WTC11 (cell line): Measurements from ENCODE around the gene ATP6AP1.

Source experiments
- CBFB ChIP-seq: sonication (generic); formaldehyde crosslinking; IDR thresholded peaks from 2 replicates; pipeline ENCODE4 v1.8.1; 2022; ENCODE audit warnings: mild to moderate bottlenecking, low read depth, missing genetic modification reagents
- GRHL2 ChIP-seq: fragments of 250-450 bp; sonication (Bioruptor Pico); IDR thresholded peaks from 2 replicates; pipeline ENCODE4 v1.8.0; 2022; ENCODE audit warnings: mild to moderate bottlenecking, moderate library complexity; ENCODE audit not compliant: insufficient replicate concordance, severe bottlenecking
- NR2C2 ChIP-seq: sonication (generic); formaldehyde crosslinking; IDR thresholded peaks from 2 replicates; pipeline ENCODE4 v1.8.0; 2022; ENCODE audit warnings: mild to moderate bottlenecking, missing genetic modification reagents
- NR3C1 ChIP-seq: sonication (generic); formaldehyde crosslinking; conservative IDR thresholded peaks from 2 replicates; pipeline ENCODE4 v1.8.1; 2023; ENCODE audit warnings: low read depth, mild to moderate bottlenecking, missing genetic modification reagents
- RELA ChIP-seq: sonication (generic); formaldehyde crosslinking; IDR thresholded peaks from 2 replicates; pipeline ENCODE4 v1.8.1; 2022; ENCODE audit warnings: missing genetic modification reagents, mild to moderate bottlenecking, borderline replicate concordance
- TEAD1 ChIP-seq: sonication (generic); formaldehyde crosslinking; IDR thresholded peaks from 2 replicates; pipeline ENCODE4 v1.8.0; 2022; ENCODE audit warnings: mild to moderate bottlenecking, missing genetic modification reagents
- TF ChIP-seq, protein P1 (sequence below): fragments of 200-600 bp; IDR thresholded peaks from 2 replicates; pipeline ENCODE4 v1.8.0; 2022; ENCODE audit warnings: antibody characterized with exemption
- TF ChIP-seq, protein P2 (sequence below): sonication (generic); formaldehyde crosslinking; IDR thresholded peaks from 2 replicates; pipeline ENCODE4 v1.8.1; 2023; ENCODE audit warnings: mild to moderate bottlenecking, missing genetic modification reagents
- TF ChIP-seq, protein P3 (sequence below): sonication (generic); formaldehyde crosslinking; IDR thresholded peaks from 2 replicates; pipeline ENCODE4 v1.8.1; 2023; ENCODE audit warnings: mild to moderate bottlenecking, missing genetic modification reagents, moderate library complexity
- TF ChIP-seq, protein P4 (sequence below): sonication (generic); formaldehyde crosslinking; conservative IDR thresholded peaks from 2 replicates; pipeline ENCODE4 v1.8.1; 2023; ENCODE audit warnings: mild to moderate bottlenecking, low read depth, missing genetic modification reagents, moderate library complexity
- TF ChIP-seq, protein P5 (sequence below): sonication (generic); formaldehyde crosslinking; IDR thresholded peaks from 2 replicates; pipeline ENCODE4 v1.8.1; 2022; ENCODE audit warnings: low read depth, missing genetic modification reagents, borderline replicate concordance
- TF ChIP-seq, protein P6 (sequence below): sonication (generic); formaldehyde crosslinking; IDR thresholded peaks from 2 replicates; pipeline ENCODE4 v1.8.0; 2022; ENCODE audit warnings: mild to moderate bottlenecking, missing genetic modification reagents
- TF ChIP-seq, protein P7 (sequence below): sonication (generic); formaldehyde crosslinking; IDR thresholded peaks from 2 replicates; pipeline ENCODE4 v1.8.1; 2022; ENCODE audit warnings: low read depth, mild to moderate bottlenecking, moderate library complexity, missing genetic modification reagents, borderline replicate concordance

DNA sequence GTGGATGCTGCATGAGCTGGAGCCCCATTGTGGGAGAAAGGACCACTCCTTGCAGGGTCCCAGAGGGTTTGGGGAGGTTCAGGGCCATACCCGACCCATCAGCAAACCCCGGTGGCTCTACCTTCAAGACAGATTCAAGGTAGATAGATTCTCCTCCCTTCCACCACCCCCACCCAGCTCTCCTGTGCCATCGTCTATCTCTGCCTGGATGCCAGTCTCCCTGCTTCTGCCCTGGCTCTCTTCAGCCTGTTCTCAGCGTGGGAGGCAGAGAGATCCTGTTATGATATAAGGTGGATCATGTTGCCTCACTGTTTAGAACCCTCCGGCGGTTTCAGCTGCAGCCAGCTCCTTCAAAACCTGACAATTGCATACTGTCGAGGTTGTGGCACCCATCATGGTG is 45.2 kb downstream of the ATP6AP1 start:
- TF ChIP-seq NR3C1 (CRISPR knock-in tag) = no peak
- no peak for TF ChIP-seq GRHL2 (CRISPR knock-in tag)
- TF ChIP-seq, protein P1, sequence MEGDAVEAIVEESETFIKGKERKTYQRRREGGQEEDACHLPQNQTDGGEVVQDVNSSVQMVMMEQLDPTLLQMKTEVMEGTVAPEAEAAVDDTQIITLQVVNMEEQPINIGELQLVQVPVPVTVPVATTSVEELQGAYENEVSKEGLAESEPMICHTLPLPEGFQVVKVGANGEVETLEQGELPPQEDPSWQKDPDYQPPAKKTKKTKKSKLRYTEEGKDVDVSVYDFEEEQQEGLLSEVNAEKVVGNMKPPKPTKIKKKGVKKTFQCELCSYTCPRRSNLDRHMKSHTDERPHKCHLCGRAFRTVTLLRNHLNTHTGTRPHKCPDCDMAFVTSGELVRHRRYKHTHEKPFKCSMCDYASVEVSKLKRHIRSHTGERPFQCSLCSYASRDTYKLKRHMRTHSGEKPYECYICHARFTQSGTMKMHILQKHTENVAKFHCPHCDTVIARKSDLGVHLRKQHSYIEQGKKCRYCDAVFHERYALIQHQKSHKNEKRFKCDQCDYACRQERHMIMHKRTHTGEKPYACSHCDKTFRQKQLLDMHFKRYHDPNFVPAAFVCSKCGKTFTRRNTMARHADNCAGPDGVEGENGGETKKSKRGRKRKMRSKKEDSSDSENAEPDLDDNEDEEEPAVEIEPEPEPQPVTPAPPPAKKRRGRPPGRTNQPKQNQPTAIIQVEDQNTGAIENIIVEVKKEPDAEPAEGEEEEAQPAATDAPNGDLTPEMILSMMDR = no peak
- TF ChIP-seq, protein P2, sequence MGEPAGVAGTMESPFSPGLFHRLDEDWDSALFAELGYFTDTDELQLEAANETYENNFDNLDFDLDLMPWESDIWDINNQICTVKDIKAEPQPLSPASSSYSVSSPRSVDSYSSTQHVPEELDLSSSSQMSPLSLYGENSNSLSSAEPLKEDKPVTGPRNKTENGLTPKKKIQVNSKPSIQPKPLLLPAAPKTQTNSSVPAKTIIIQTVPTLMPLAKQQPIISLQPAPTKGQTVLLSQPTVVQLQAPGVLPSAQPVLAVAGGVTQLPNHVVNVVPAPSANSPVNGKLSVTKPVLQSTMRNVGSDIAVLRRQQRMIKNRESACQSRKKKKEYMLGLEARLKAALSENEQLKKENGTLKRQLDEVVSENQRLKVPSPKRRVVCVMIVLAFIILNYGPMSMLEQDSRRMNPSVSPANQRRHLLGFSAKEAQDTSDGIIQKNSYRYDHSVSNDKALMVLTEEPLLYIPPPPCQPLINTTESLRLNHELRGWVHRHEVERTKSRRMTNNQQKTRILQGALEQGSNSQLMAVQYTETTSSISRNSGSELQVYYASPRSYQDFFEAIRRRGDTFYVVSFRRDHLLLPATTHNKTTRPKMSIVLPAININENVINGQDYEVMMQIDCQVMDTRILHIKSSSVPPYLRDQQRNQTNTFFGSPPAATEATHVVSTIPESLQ (CRISPR knock-in tag) = no peak
- TF ChIP-seq, protein P3, sequence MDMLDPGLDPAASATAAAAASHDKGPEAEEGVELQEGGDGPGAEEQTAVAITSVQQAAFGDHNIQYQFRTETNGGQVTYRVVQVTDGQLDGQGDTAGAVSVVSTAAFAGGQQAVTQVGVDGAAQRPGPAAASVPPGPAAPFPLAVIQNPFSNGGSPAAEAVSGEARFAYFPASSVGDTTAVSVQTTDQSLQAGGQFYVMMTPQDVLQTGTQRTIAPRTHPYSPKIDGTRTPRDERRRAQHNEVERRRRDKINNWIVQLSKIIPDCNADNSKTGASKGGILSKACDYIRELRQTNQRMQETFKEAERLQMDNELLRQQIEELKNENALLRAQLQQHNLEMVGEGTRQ (CRISPR knock-in tag) = no peak
- TF ChIP-seq, protein P4, sequence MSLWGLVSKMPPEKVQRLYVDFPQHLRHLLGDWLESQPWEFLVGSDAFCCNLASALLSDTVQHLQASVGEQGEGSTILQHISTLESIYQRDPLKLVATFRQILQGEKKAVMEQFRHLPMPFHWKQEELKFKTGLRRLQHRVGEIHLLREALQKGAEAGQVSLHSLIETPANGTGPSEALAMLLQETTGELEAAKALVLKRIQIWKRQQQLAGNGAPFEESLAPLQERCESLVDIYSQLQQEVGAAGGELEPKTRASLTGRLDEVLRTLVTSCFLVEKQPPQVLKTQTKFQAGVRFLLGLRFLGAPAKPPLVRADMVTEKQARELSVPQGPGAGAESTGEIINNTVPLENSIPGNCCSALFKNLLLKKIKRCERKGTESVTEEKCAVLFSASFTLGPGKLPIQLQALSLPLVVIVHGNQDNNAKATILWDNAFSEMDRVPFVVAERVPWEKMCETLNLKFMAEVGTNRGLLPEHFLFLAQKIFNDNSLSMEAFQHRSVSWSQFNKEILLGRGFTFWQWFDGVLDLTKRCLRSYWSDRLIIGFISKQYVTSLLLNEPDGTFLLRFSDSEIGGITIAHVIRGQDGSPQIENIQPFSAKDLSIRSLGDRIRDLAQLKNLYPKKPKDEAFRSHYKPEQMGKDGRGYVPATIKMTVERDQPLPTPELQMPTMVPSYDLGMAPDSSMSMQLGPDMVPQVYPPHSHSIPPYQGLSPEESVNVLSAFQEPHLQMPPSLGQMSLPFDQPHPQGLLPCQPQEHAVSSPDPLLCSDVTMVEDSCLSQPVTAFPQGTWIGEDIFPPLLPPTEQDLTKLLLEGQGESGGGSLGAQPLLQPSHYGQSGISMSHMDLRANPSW (CRISPR knock-in tag) = no peak
- no peak for TF ChIP-seq NR2C2 (CRISPR knock-in tag)
- no peak for TF ChIP-seq TEAD1
- TF ChIP-seq, protein P5, sequence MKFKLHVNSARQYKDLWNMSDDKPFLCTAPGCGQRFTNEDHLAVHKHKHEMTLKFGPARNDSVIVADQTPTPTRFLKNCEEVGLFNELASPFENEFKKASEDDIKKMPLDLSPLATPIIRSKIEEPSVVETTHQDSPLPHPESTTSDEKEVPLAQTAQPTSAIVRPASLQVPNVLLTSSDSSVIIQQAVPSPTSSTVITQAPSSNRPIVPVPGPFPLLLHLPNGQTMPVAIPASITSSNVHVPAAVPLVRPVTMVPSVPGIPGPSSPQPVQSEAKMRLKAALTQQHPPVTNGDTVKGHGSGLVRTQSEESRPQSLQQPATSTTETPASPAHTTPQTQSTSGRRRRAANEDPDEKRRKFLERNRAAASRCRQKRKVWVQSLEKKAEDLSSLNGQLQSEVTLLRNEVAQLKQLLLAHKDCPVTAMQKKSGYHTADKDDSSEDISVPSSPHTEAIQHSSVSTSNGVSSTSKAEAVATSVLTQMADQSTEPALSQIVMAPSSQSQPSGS (CRISPR knock-in tag) = no peak
- no peak for TF ChIP-seq RELA (CRISPR knock-in tag)
- TF ChIP-seq, protein P6, sequence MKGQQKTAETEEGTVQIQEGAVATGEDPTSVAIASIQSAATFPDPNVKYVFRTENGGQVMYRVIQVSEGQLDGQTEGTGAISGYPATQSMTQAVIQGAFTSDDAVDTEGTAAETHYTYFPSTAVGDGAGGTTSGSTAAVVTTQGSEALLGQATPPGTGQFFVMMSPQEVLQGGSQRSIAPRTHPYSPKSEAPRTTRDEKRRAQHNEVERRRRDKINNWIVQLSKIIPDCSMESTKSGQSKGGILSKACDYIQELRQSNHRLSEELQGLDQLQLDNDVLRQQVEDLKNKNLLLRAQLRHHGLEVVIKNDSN = no peak
- TF ChIP-seq, protein P7, sequence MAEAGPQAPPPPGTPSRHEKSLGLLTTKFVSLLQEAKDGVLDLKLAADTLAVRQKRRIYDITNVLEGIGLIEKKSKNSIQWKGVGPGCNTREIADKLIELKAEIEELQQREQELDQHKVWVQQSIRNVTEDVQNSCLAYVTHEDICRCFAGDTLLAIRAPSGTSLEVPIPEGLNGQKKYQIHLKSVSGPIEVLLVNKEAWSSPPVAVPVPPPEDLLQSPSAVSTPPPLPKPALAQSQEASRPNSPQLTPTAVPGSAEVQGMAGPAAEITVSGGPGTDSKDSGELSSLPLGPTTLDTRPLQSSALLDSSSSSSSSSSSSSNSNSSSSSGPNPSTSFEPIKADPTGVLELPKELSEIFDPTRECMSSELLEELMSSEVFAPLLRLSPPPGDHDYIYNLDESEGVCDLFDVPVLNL (CRISPR knock-in tag) = no peak
- TF ChIP-seq CBFB (CRISPR knock-in tag) = no peak
